ENCODE data around the gene TMEM54. TPM values are rescaled to one million over a fixed set of nuclear protein-coding genes. Genes with fewer than 3 reads are reported as not detected.
A peak's percentile ranks its signal among the peaks of the same experiment; 100 is the strongest.

TMEM54 gene
- total RNA-seq, 4 donors from 2014 or later = 228 to 892 (median 538) TPM

- Histone ChIP-seq H3K9me3 (no peaks in the 10 kb centered on the region), H3K4me3 (peak overlapping the region in 2 of 4 donors; percentile 51 to 56)
- TF ChIP-seq CTCF (IDR thresholded peaks at IDR 0.05) (no peak), POLR2A (IDR thresholded peaks at IDR 0.05) (no peak)
Measured at GRCh38 chr1:32871364-32872191, 29.6 kb downstream of the TMEM54 start.

GRCh38 chr1:32870615-32871363 lies 30.4 kb downstream of the TMEM54 start, which contains the start of gene FNDC5:
TSS of gene FNDC5 (minus strand) at chr1:32870912.
- peaks cover 0 to 9% of the 10 kb centered on the region in 2 donors for H3K27me3 ChIP-seq
- TF ChIP-seq POLR2A (IDR thresholded peaks at IDR 0.05) = no peak
- H3K27ac ChIP-seq = no peak within 1 kb of the TSS
- H3K4me1 ChIP-seq = peaks cover 0 to 19% (median 3%) of the 10 kb centered on the region in 4 donors
- no peak for DNase-seq
- H3K9me3 ChIP-seq = no peaks in the 10 kb centered on the region
- no peaks in the 10 kb centered on the region for H3K36me3 ChIP-seq
- H3K4me3 ChIP-seq = peak within 1 kb of the TSS; percentile 14 to 56 (median 48)

More at GRCh38 chr1:32871364-32872191, 29.6 kb downstream of the TMEM54 start:
- H3K4me1 ChIP-seq = peaks cover 0 to 19% (median 3%) of the 10 kb centered on the region in 4 donors
- DNase-seq = no peak
- H3K36me3 ChIP-seq = no peaks in the 10 kb centered on the region
- H3K27ac ChIP-seq = no peak overlapping the region
- H3K27me3 ChIP-seq = peaks cover 0 to 9% of the 10 kb centered on the region in 2 donors

- Histone ChIP-seq H3K9me3 (no peaks in the 10 kb centered on the region), H3K27ac (no peak overlapping the region), H3K36me3 (no peaks in the 10 kb centered on the region), H3K4me1 (peaks cover 0 to 19% (median 3%) of the 10 kb centered on the region in 4 donors), H3K4me3 (peak overlapping the region in 3 of 4 donors; percentile 44 to 56 (median 46)), H3K27me3 (peaks cover 0 to 9% of the 10 kb centered on the region in 2 donors)
- no peak for TF ChIP-seq POLR2A (IDR thresholded peaks at IDR 0.05)
- no peak for TF ChIP-seq CTCF (IDR thresholded peaks at IDR 0.05)
- DNase-seq = no peak
Measured at GRCh38 chr1:32869923-32870614, 31.1 kb downstream of the TMEM54 start.

DNA sequence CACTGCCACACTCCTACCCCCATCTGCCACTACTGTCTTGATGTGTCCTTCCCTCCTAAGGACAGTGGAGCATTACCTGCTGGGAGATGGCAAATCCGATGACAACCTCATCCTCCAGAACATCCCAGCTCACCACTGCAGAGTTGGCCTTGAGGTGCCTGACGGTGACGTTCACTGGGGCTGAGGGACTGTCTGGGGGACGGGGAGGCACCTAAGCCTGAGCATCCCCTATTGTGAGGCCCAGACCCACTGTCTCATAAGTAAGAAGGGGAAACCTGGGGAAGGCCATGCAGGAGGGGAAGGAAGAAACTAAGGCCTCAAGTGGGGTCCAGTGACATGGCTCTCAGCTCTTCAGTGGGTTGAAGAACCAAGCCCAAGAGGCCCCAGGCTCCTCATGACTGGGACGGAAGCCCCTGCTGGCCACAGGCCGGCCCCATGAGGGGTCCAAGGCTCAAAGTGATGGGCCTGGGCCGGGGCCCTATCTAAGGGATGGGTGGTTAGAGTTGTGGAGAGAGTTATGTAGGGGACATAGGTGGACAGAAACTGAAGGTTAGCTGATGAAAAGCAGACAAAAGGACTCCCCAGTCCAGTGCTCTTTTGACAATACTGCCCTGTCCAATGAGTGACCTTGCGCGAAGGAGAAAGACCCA lies 32.3 kb downstream of the TMEM54 start:
- DNase-seq = no peak
- TF ChIP-seq POLR2A (IDR thresholded peaks at IDR 0.05) (no peak), CTCF (IDR thresholded peaks at IDR 0.05) (no peak)
- no peaks in the 10 kb centered on the region for H3K36me3 ChIP-seq
- peaks cover 0 to 19% (median 3%) of the 10 kb centered on the region in 4 donors for H3K4me1 ChIP-seq
- H3K9me3 ChIP-seq = no peaks in the 10 kb centered on the region
- H3K27me3 ChIP-seq = peaks cover 0 to 9% of the 10 kb centered on the region in 2 donors
- no peak overlapping the region for H3K27ac ChIP-seq
- H3K4me3 ChIP-seq = no peak overlapping the region

GRCh38 chr1:32868085-32868484 lies 33.1 kb downstream of the TMEM54 start:
- H3K9me3 ChIP-seq = no peaks in the 10 kb centered on the region
- H3K4me3 ChIP-seq = no peak overlapping the region
- DNase-seq = no peak
- peaks cover 0 to 4% (median 0%) of the 10 kb centered on the region in 3 donors for H3K36me3 ChIP-seq
- TF ChIP-seq POLR2A (IDR thresholded peaks at IDR 0.05) (no peak), CTCF (IDR thresholded peaks at IDR 0.05) (no peak)
- H3K27ac ChIP-seq = no peak overlapping the region
- H3K4me1 ChIP-seq = peaks cover 0 to 19% (median 3%) of the 10 kb centered on the region in 4 donors
- peaks cover 0 to 9% of the 10 kb centered on the region in 2 donors for H3K27me3 ChIP-seq
